ENCODE measurements around the gene NLGN3. TPM values are rescaled to one million over a fixed set of nuclear protein-coding genes. Genes with fewer than 3 reads are reported as not detected.
A peak's percentile ranks its signal among the peaks of the same experiment; 100 is the strongest.

Gene NLGN3
- total RNA-seq, 1 donor from 2014 or later, result 0.20 TPM

DNA sequence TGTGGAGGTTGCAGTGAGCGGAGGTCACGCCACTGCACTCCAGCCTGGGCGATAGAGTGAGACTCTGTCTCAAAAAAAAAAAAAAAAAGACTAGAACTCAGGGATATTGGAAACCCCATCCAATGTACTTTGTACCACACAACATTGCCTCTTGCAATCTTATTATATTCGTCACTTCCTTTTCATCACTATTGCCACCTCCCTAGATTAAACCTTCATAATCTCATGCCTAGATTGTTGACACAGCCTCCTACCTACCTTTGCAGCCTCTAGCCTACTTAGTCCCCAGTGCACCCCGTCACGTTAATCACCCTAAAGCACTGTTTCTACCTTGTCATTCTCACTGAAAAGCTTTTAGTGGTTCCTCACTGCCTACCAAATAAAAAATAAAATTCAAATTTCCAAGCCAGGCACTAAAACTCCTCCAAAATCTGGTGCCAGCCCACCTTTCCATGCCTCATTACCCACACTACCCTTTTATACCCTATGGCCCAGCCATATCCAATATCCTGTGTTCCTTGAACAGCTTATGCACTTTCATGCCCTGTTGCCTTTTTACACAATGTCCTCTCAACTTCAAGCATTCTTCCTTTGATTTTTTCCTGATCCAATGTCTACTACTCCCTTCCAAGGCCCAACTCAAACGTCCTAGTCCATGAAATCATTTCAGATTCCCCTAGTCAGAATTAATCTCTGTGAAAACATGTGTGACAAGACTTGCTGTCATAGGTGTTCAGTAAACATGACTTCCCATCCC lies 54.8 kb downstream of the NLGN3 start:
- no peak for DNase-seq (ENCODE audit: low spot score)

DNA sequence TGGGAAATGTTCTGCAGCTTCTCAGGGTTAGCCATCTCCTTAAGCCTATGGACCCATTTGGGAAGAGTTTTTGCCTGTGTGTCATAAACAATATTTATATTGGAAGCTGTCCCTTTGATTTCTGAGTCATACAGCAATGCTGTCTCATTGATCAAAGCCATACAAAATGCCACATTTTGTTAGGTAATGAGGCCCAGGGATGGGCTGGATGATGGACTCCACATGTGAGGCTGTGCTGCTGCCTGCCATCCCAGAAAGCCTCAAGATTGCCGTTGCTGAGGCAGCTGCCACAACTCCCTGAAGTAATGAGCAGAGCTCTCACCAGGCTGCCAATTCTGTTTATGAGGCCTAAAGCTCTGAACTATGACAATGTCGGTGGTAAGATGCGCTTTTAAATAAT lies 66.2 kb downstream of the NLGN3 start:
- no peak for ATAC-seq
- DNase-seq (ENCODE audit: low spot score), result no peak

More for the DNA sequence above, 54.8 kb downstream of the NLGN3 start:
- ATAC-seq, result peak; percentile 40

DNA sequence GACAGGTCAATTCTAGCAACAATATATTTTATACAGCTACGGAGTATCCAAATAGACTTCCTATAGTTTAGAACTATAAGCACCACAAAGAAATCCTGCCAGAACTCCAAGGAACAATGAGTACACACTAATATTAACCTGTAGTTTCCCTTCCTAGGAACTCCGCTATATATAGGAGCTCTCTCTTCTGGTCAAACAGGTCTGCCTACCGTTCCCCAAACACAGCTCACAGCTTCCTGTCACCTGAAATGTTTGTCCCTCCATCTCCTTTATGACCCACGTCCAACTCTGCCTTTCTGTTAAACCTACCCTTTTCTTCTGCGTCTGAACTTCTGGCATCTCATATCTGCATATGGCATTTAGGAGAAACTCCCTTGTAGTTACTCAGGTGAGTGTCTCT lies 67.9 kb downstream of the NLGN3 start:
- ATAC-seq, result no peak
- no peak for DNase-seq (ENCODE audit: low spot score)

DNA sequence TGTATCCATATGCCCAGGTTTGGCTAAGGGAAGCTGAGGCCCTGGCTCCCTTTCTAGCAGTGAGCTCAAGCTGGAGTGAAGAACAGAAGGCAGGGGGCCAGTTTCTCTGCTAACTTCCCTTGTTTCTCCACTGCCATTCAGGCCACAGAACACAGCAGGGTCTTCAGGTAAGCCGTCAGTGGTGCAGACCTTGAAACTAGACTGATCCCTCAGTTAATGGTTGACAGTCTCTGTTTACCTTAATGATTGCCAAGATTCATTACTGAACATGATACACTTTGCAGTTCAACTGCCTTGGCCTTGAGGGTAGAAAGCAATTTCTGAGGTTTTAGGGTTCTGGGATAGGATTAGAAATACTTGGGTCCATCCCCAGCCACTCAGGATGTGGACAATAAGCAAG lies 69.5 kb downstream of the NLGN3 start:
- DNase-seq (ENCODE audit: low spot score) (peak; percentile 54), ATAC-seq (peak; percentile 61)

DNA sequence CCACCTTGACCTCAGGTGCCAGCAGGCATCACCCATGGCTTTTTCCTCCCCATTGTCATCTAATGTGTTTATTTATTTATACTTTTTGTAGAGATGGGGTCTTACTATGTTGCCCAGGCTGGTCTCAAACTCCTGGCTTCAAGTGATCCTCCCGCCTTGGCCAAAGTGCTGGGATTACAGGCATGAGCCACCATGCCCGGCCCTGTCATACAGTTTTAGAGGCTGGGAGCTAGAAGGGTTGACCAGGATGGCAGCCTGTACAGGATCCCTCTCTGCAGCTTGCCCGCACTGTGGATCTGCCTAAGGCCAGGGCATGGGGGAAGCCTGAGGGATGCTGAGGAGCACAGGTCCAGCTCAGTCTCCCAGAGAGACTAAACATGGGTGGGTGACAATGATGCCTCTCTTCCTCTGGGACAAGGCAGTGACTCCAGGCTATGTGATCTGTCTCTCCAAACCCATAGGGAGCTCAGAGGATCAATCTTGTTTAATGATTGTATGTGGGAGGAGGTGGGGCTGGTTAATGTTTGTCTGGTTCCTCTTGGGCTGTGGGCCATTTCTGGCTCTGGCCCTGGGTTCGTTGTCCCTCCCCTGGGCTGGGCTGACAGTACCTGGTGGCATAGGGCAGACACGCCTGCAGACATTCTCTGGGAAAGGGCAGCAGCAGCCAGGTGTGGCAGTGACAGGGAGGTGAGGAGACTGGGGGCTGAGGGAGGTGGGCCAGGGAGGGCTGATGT lies 70.1 kb downstream of the NLGN3 start:
- DNase-seq (ENCODE audit: low spot score) (peak; percentile 85), ATAC-seq (peak; percentile 79)

DNA sequence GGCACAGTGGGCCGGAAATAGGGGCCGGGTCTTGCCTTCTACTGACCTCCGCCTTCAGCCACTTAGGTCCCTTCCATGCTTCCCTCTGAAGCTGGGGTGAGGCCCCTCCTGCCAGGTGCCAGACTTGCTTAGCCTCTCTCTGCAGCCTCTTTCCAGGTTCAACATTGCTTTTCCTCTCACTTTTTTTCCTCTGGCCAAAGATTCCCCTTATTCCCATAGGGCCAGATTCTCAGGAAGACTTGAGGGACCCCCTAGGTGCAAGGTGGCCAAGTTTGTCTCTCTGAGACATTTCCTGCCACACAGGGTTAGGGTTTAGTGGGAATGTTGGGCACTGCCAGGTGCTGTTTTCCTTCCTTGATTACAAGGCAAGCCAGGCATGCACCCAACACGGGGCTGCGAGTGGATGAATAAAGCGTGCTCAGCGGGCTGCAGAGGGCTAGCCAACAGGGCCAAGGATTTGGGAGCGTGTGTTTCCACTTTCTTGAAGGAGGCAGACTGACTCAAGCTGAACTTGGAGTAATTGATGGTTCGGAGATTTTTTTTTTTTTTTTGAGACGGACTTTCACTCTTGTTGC lies 70.8 kb downstream of the NLGN3 start:
- DNase-seq (ENCODE audit: low spot score) (no peak), ATAC-seq (no peak)

DNA sequence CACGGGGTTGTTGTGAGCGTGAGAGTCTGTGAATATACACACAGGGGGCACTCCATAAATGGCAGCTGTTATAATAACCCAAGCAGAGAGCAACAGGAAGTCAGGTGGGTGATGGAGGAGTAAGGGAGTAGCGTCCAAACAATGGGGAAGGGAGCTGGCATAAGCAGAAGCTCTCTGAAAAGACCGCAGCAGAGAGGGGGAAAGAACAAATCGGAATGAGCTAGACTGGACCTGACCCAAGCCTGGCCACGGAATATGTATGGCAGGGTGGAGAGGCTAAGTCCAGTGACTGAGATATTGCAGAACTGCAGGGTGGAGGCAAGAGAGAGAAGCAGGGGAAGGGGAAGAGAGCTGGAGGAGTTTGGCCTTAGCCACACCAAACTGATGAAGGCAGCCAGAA lies 71.8 kb downstream of the NLGN3 start:
- ATAC-seq (peak; percentile 28), DNase-seq (ENCODE audit: low spot score) (peak; percentile 52)

DNA sequence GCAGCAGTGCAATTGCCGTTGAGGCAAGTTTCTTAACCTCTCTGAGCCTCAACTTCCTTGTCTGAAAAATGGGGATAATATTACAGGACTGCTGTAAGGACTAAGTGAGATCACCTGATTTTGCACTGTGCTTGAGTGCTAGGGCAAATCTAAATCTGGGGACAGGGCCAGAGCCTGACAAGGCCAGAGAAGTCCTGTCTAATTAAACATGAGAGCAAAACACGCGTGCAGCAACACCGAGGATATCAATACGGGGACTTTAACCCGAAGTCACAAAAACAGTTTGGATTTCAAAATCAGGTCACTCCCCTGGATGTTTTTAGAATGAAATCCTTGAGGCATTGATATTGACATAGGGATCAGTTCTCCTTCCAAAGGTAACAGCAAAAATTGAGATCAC lies 72.7 kb downstream of the NLGN3 start:
- peak; percentile 52 for ATAC-seq
- DNase-seq (ENCODE audit: low spot score), result peak; percentile 74

Other genes starting within 250 kb of the NLGN3 start
- not detected for gene TEX11, start 236.1 kb upstream of the NLGN3 start, total RNA-seq
- gene SLC7A3, start 213.7 kb upstream of the NLGN3 start, total RNA-seq, result 0.08 TPM
- gene SNX12, start 76.5 kb upstream of the NLGN3 start, total RNA-seq, result 19.4 TPM
- gene FOXO4, start 49.0 kb upstream of the NLGN3 start, total RNA-seq, result 13.2 TPM
- not detected for gene CXorf65, start 38.1 kb upstream of the NLGN3 start, total RNA-seq
- 1.9 TPM for gene IL2RG, start 33.3 kb upstream of the NLGN3 start, total RNA-seq
- gene MED12, start 26.2 kb upstream of the NLGN3 start, total RNA-seq, result 9.6 TPM
- 255 TPM for gene GJB1, start 78.4 kb downstream of the NLGN3 start, total RNA-seq
- 14.8 TPM for gene ZMYM3, start 109.3 kb downstream of the NLGN3 start, total RNA-seq
- 86.8 TPM for gene NONO, start 138.8 kb downstream of the NLGN3 start, total RNA-seq
- gene ITGB1BP2, start 156.9 kb downstream of the NLGN3 start, total RNA-seq, result 1.0 TPM
- gene TAF1, start 221.5 kb downstream of the NLGN3 start, total RNA-seq, result 13.2 TPM